Chondrocyte (in vitro differentiated cells): Measurements from ENCODE around the gene SNAP47. TPM values are rescaled to one million over a fixed set of nuclear protein-coding genes. Genes with fewer than 3 reads are reported as not detected.
"Not testable (repeated sequence)": the region's sequence is repeated elsewhere in the genome, so short reads cannot be mapped to it uniquely, and the experiment has no call there.

Experiments used
- DNase-seq: peaks from one replicate; pipeline ENCODE4 v3.0.0; 2021; ENCODE audit warnings: mixed read lengths, low spot score
- H3K27ac Mint-ChIP-seq: one replicate; pipeline ENCODE4 v1.8.0; 2021; ENCODE audit warnings: mild to moderate bottlenecking, moderate library complexity, mixed read lengths; ENCODE audit not compliant: unreplicated experiment
- H3K27me3 Mint-ChIP-seq: 2 replicates; pipeline ENCODE4 v1.8.0; 2021; ENCODE audit warnings: low read depth, mixed read lengths
- H3K36me3 Mint-ChIP-seq: 2 replicates; pipeline ENCODE4 v1.8.0; 2021; ENCODE audit warnings: low read depth, mixed read lengths
- H3K4me1 Mint-ChIP-seq: 2 replicates; pipeline ENCODE4 v1.8.0; 2021; ENCODE audit warnings: low read depth, mild to moderate bottlenecking, mixed read lengths
- H3K4me3 Mint-ChIP-seq: one replicate; pipeline ENCODE4 v1.8.0; 2021; ENCODE audit warnings: mild to moderate bottlenecking, moderate library complexity, mixed read lengths; ENCODE audit not compliant: unreplicated experiment
- H3K9me3 Mint-ChIP-seq: 2 replicates; pipeline ENCODE4 v1.8.0; 2021; ENCODE audit warnings: low read depth, mixed read lengths
- CTCF ChIP-seq: fragments of 200-600 bp; sonication (generic); IDR thresholded peaks from 2 replicates; pipeline ENCODE4 v1.5.0; 2021; ENCODE audit warnings: antibody characterized with exemption, mild to moderate bottlenecking, moderate library complexity
- total RNA-seq: library from RNA; stranded (reverse); gene quantifications from 3 replicates; pipeline ENCODE4 v1.2.1, GENCODE V29; 2021

The SNAP47 gene
- total RNA-seq, 1 donor from 2014 or later: 22.5 TPM

- H3K4me1 Mint-ChIP-seq: no peaks in the 10 kb centered on the region
- peaks cover 40% of the 10 kb centered on the region for H3K9me3 Mint-ChIP-seq
- H3K4me3 Mint-ChIP-seq: no peak overlapping the region
- TF ChIP-seq CTCF: no peak
- peaks cover 1% of the 10 kb centered on the region for H3K27me3 Mint-ChIP-seq
- peaks cover 5% of the 10 kb centered on the region for H3K36me3 Mint-ChIP-seq
- DNase-seq: no peak
- no peak overlapping the region for H3K27ac Mint-ChIP-seq
These were observed 25.8 kb upstream of the SNAP47 start for GRCh38 chr1:227709451-227709850.

GRCh38 chr1:227710474-227710873 is 24.8 kb upstream of the SNAP47 start:
- H3K4me3 Mint-ChIP-seq, DNase-seq, H3K36me3 Mint-ChIP-seq, H3K4me1 Mint-ChIP-seq, H3K27ac Mint-ChIP-seq, H3K27me3 Mint-ChIP-seq: not testable (repeated sequence)
- peaks cover 44% of the 10 kb centered on the region for H3K9me3 Mint-ChIP-seq

GRCh38 chr1:227712648-227713047 is 22.6 kb upstream of the SNAP47 start:
- H3K4me1 Mint-ChIP-seq: no peaks in the 10 kb centered on the region
- no peak for TF ChIP-seq CTCF
- DNase-seq: no peak

GRCh38 chr1:227718932-227719331 is 16.3 kb upstream of the SNAP47 start:
- Mint-ChIP-seq H3K9me3 (peaks cover 85% of the 10 kb centered on the region), H3K36me3 (peaks cover 13% of the 10 kb centered on the region)
- no peak for TF ChIP-seq CTCF

More at GRCh38 chr1:227712648-227713047, 22.6 kb upstream of the SNAP47 start:
- H3K36me3 Mint-ChIP-seq: peaks cover 8% of the 10 kb centered on the region
- H3K27me3 Mint-ChIP-seq: peaks cover 1% of the 10 kb centered on the region
- peaks cover 57% of the 10 kb centered on the region for H3K9me3 Mint-ChIP-seq
- H3K27ac Mint-ChIP-seq: no peak overlapping the region
- H3K4me3 Mint-ChIP-seq: no peak overlapping the region

GRCh38 chr1:227723474-227723873 is 11.8 kb upstream of the SNAP47 start:
- no peak overlapping the region for H3K27ac Mint-ChIP-seq
- H3K4me3 Mint-ChIP-seq: no peak overlapping the region
- no peak for DNase-seq
- H3K27me3 Mint-ChIP-seq: peaks cover 2% of the 10 kb centered on the region
- H3K36me3 Mint-ChIP-seq: peaks cover 6% of the 10 kb centered on the region
- peaks cover 52% of the 10 kb centered on the region for H3K9me3 Mint-ChIP-seq
- no peak for TF ChIP-seq CTCF
- H3K4me1 Mint-ChIP-seq: peaks cover 4% of the 10 kb centered on the region

More at GRCh38 chr1:227718932-227719331, 16.3 kb upstream of the SNAP47 start:
- DNase-seq: no peak
- H3K27me3 Mint-ChIP-seq: no peaks in the 10 kb centered on the region
- no peak overlapping the region for H3K4me3 Mint-ChIP-seq
- H3K27ac Mint-ChIP-seq: no peak overlapping the region
- no peaks in the 10 kb centered on the region for H3K4me1 Mint-ChIP-seq

- peaks cover 40% of the 10 kb centered on the region for H3K9me3 Mint-ChIP-seq
- H3K36me3 Mint-ChIP-seq: peaks cover 4% of the 10 kb centered on the region
- H3K27me3 Mint-ChIP-seq: peaks cover 2% of the 10 kb centered on the region
- no peak overlapping the region for H3K27ac Mint-ChIP-seq
- no peak for TF ChIP-seq CTCF
- no peak overlapping the region for H3K4me3 Mint-ChIP-seq
- H3K4me1 Mint-ChIP-seq: peaks cover 14% of the 10 kb centered on the region
- DNase-seq: no peak
These were observed 10.2 kb upstream of the SNAP47 start for GRCh38 chr1:227725046-227725445.
